Mucosa of rectum (tissue), 2 donors: Measurements from ENCODE around the gene FAM174B.

Experiments used
- H3K27ac ChIP-seq, 2 donors: one replicate each; pipeline ENCODE4 v1.7.0; 2013; ENCODE audit warnings: inconsistent platforms in 2 of 2, low read depth in 2 of 2, low read length in 2 of 2
- H3K27me3 ChIP-seq, 2 donors: one replicate each; pipeline ENCODE4 v1.7.0; 2013; ENCODE audit warnings: low read length in 2 of 2; ENCODE audit not compliant: control insufficient read depth in 2 of 2, insufficient read depth in 2 of 2
- H3K36me3 ChIP-seq, 2 donors: one replicate each; pipeline ENCODE4 v1.7.0; 2013; ENCODE audit warnings: low read length in 2 of 2; ENCODE audit not compliant: control insufficient read depth in 2 of 2, insufficient read depth in 2 of 2
- H3K4me1 ChIP-seq, 2 donors: one replicate each; pipeline ENCODE4 v1.7.0; 2013; ENCODE audit warnings: low read length in 2 of 2, mild to moderate bottlenecking in 1 of 2; ENCODE audit not compliant: control insufficient read depth in 2 of 2, insufficient read depth in 2 of 2
- H3K4me3 ChIP-seq, 2 donors: one replicate each; pipeline ENCODE4 v1.7.0; 2013; ENCODE audit warnings: low read length in 2 of 2
- H3K9ac ChIP-seq, 2 donors: one replicate each; pipeline ENCODE4 v1.7.0; 2013; ENCODE audit warnings: low read length in 2 of 2, low read depth in 1 of 2, mild to moderate bottlenecking in 1 of 2
- H3K9me3 ChIP-seq, 2 donors: one replicate each; pipeline ENCODE4 v1.7.0; 2013; ENCODE audit warnings: low read length in 2 of 2; ENCODE audit not compliant: control insufficient read depth in 2 of 2
- donor health status: healthy.
- donor health status: Normal muscosa, but diverticular disease.

The FAM174B gene

GRCh38 chr15:92603278-92603677 lies 52.3 kb downstream of the FAM174B start:
- Histone ChIP-seq H3K4me3 (no peak overlapping the region), H3K9ac (no peak overlapping the region), H3K9me3 (no peaks in the 10 kb centered on the region), H3K27ac (no peak overlapping the region), H3K27me3 (no peaks in the 10 kb centered on the region), H3K36me3 (no peaks in the 10 kb centered on the region), H3K4me1 (peaks cover 0 to 4% of the 10 kb centered on the region in 2 donors)

GRCh38 chr15:92602267-92602593 lies 53.3 kb downstream of the FAM174B start:
- Histone ChIP-seq H3K4me3 (no peak overlapping the region), H3K27ac (no peak overlapping the region), H3K9ac (no peak overlapping the region)

GRCh38 chr15:92601592-92602266 lies 53.8 kb downstream of the FAM174B start:
- H3K27me3 ChIP-seq, result no peaks in the 10 kb centered on the region
- H3K27ac ChIP-seq, result no peak overlapping the region
- H3K9ac ChIP-seq, result no peak overlapping the region
- no peaks in the 10 kb centered on the region for H3K36me3 ChIP-seq
- H3K4me1 ChIP-seq, result peaks cover 0 to 4% of the 10 kb centered on the region in 2 donors
- no peak overlapping the region for H3K4me3 ChIP-seq
- no peaks in the 10 kb centered on the region for H3K9me3 ChIP-seq

More at GRCh38 chr15:92602267-92602593, 53.3 kb downstream of the FAM174B start:
- Histone ChIP-seq H3K36me3 (no peaks in the 10 kb centered on the region), H3K27me3 (no peaks in the 10 kb centered on the region), H3K9me3 (no peaks in the 10 kb centered on the region), H3K4me1 (peaks cover 0 to 4% of the 10 kb centered on the region in 2 donors)

GRCh38 chr15:92600856-92601255 lies 54.7 kb downstream of the FAM174B start:
- Histone ChIP-seq H3K36me3 (no peaks in the 10 kb centered on the region), H3K27ac (no peak overlapping the region), H3K9me3 (no peaks in the 10 kb centered on the region), H3K27me3 (no peaks in the 10 kb centered on the region), H3K9ac (no peak overlapping the region), H3K4me3 (no peak overlapping the region), H3K4me1 (peaks cover 0 to 4% of the 10 kb centered on the region in 2 donors)

- H3K9ac ChIP-seq, result no peak overlapping the region
- H3K27me3 ChIP-seq, result no peaks in the 10 kb centered on the region
- H3K4me3 ChIP-seq, result no peak overlapping the region
- H3K4me1 ChIP-seq, result peaks cover 0 to 4% of the 10 kb centered on the region in 2 donors
- H3K27ac ChIP-seq, result no peak overlapping the region
- H3K9me3 ChIP-seq, result no peaks in the 10 kb centered on the region
- no peaks in the 10 kb centered on the region for H3K36me3 ChIP-seq
Observed at GRCh38 chr15:92599394-92599970, 56.1 kb downstream of the FAM174B start.

GRCh38 chr15:92597548-92597947 lies 58.0 kb downstream of the FAM174B start:
- no peak overlapping the region for H3K4me3 ChIP-seq
- no peaks in the 10 kb centered on the region for H3K9me3 ChIP-seq
- H3K36me3 ChIP-seq, result no peaks in the 10 kb centered on the region
- no peak overlapping the region for H3K9ac ChIP-seq
- H3K4me1 ChIP-seq, result peaks cover 0 to 4% of the 10 kb centered on the region in 2 donors
- no peak overlapping the region for H3K27ac ChIP-seq
- H3K27me3 ChIP-seq, result no peaks in the 10 kb centered on the region

GRCh38 chr15:92596623-92597022 lies 59.0 kb downstream of the FAM174B start:
- Histone ChIP-seq H3K4me3 (no peak overlapping the region), H3K9me3 (no peaks in the 10 kb centered on the region), H3K27ac (no peak overlapping the region), H3K4me1 (peaks cover 0 to 4% of the 10 kb centered on the region in 2 donors), H3K9ac (no peak overlapping the region), H3K36me3 (no peaks in the 10 kb centered on the region), H3K27me3 (no peaks in the 10 kb centered on the region)

- Histone ChIP-seq H3K36me3 (no peaks in the 10 kb centered on the region), H3K4me3 (no peak overlapping the region), H3K9ac (no peak overlapping the region), H3K27ac (no peak overlapping the region), H3K9me3 (no peaks in the 10 kb centered on the region), H3K27me3 (no peaks in the 10 kb centered on the region), H3K4me1 (peaks cover 0 to 3% of the 10 kb centered on the region in 2 donors)
Observed at GRCh38 chr15:92595506-92596381, 59.8 kb downstream of the FAM174B start.

GRCh38 chr15:92591275-92591674 lies 64.3 kb downstream of the FAM174B start:
- Histone ChIP-seq H3K9ac (no peak overlapping the region), H3K36me3 (no peaks in the 10 kb centered on the region), H3K9me3 (no peaks in the 10 kb centered on the region), H3K27me3 (no peaks in the 10 kb centered on the region), H3K27ac (no peak overlapping the region), H3K4me3 (no peak overlapping the region), H3K4me1 (no peaks in the 10 kb centered on the region)

- H3K27ac ChIP-seq, result no peak overlapping the region
- H3K4me1 ChIP-seq, result no peaks in the 10 kb centered on the region
- no peaks in the 10 kb centered on the region for H3K9me3 ChIP-seq
- H3K9ac ChIP-seq, result no peak overlapping the region
- no peaks in the 10 kb centered on the region for H3K36me3 ChIP-seq
- peaks cover 0 to 2% of the 10 kb centered on the region in 2 donors for H3K27me3 ChIP-seq
- no peak overlapping the region for H3K4me3 ChIP-seq
Observed at GRCh38 chr15:92586966-92587365, 68.6 kb downstream of the FAM174B start.
